Nephron (organoid): ENCODE results near the gene PLA2G4D.
A peak's percentile ranks its signal among the peaks of the same experiment; 100 is the strongest.

Experiments used
- H3K27ac Mint-ChIP-seq, 3 experiments: 2 replicates each; pipeline ENCODE4 v1.8.0; 2020; ENCODE audit warnings: mixed read lengths in 3 of 3, mild to moderate bottlenecking in 2 of 3, moderate library complexity in 1 of 3
- H3K27me3 Mint-ChIP-seq: 2 replicates; pipeline ENCODE4 v1.8.0; 2021; ENCODE audit warnings: low read depth, mild to moderate bottlenecking, moderate library complexity, mixed read lengths
- H3K36me3 Mint-ChIP-seq: 2 replicates; pipeline ENCODE4 v1.8.0; 2020; ENCODE audit warnings: low read depth, mixed read lengths
- H3K4me1 Mint-ChIP-seq: 2 replicates; pipeline ENCODE4 v1.8.0; 2020; ENCODE audit warnings: mixed read lengths
- H3K4me3 Mint-ChIP-seq, 3 experiments: 2 replicates each; pipeline ENCODE4 v1.8.0; 2020; ENCODE audit warnings: mild to moderate bottlenecking in 3 of 3, mixed read lengths in 3 of 3, moderate library complexity in 2 of 3
- H3K9me3 Mint-ChIP-seq: 2 replicates; pipeline ENCODE4 v1.8.0; 2020; ENCODE audit warnings: mixed read lengths
- TF ChIP-seq, protein P1 (sequence below), 3 experiments: fragments of 200-600 bp; sonication (generic); IDR thresholded peaks; one replicate each; pipeline ENCODE4 v1.5.0; 2021; ENCODE audit warnings: antibody characterized with exemption in 3 of 3; ENCODE audit not compliant: unreplicated experiment in 3 of 3

The PLA2G4D gene

DNA sequence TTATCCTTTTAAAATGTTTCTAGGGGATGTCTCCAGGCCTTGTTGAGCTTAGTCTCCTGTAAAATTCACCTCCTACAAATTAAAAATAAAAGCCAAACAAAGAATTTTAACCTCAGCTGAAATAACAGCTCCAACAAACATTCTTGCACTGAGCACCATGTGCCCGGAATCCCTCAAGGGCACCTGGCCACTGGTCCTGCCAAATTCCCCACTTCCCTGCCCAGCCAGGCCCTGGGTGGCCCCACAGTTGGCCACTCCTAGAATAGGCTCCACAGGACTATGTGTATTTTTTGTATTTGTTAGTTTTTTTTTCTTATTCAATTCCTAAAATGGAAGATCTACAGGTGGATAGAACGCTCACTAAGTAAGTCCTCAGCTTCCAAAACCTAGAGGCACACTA, 40.4 kb downstream of the PLA2G4D start:
- no peaks in the 10 kb centered on the region for H3K36me3 Mint-ChIP-seq
- no peak overlapping the region for H3K4me3 Mint-ChIP-seq
- no peak overlapping the region for H3K27ac Mint-ChIP-seq
- peaks cover 30% of the 10 kb centered on the region for H3K27me3 Mint-ChIP-seq
- H3K9me3 Mint-ChIP-seq = no peaks in the 10 kb centered on the region
- TF ChIP-seq, protein P1, sequence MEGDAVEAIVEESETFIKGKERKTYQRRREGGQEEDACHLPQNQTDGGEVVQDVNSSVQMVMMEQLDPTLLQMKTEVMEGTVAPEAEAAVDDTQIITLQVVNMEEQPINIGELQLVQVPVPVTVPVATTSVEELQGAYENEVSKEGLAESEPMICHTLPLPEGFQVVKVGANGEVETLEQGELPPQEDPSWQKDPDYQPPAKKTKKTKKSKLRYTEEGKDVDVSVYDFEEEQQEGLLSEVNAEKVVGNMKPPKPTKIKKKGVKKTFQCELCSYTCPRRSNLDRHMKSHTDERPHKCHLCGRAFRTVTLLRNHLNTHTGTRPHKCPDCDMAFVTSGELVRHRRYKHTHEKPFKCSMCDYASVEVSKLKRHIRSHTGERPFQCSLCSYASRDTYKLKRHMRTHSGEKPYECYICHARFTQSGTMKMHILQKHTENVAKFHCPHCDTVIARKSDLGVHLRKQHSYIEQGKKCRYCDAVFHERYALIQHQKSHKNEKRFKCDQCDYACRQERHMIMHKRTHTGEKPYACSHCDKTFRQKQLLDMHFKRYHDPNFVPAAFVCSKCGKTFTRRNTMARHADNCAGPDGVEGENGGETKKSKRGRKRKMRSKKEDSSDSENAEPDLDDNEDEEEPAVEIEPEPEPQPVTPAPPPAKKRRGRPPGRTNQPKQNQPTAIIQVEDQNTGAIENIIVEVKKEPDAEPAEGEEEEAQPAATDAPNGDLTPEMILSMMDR (IDR thresholded peaks at IDR 0.05; ENCODE audit: unreplicated experiment in 3 of 3) = no peak
- H3K4me1 Mint-ChIP-seq = peaks cover 17% of the 10 kb centered on the region

DNA sequence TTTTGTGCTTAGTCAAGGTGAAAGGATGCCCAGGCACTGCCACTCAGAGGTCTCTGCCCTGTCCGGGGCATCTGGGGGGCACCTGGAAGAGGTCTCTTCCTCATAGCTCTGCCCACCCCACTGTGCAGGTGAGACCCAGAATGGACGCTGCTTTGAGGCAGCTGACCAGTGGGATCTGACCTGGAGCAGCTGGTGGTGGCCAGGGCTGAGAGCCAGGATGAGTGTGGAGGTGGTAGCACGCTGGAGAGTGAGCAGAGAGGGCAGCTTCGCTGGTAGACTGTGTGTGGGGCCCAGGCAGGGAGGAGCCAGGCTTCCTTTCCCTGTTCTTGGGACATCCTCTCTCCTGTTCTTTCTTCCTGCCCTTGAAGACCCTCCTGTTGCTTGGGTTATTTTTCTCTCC, 41.4 kb downstream of the PLA2G4D start:
- no peaks in the 10 kb centered on the region for H3K36me3 Mint-ChIP-seq
- H3K4me3 Mint-ChIP-seq = no peak overlapping the region
- no peak overlapping the region for H3K27ac Mint-ChIP-seq
- no peaks in the 10 kb centered on the region for H3K9me3 Mint-ChIP-seq
- peaks cover 30% of the 10 kb centered on the region for H3K27me3 Mint-ChIP-seq
- peaks cover 17% of the 10 kb centered on the region for H3K4me1 Mint-ChIP-seq
- TF ChIP-seq, protein P1 (IDR thresholded peaks at IDR 0.05; ENCODE audit: unreplicated experiment in 3 of 3) = no peak

DNA sequence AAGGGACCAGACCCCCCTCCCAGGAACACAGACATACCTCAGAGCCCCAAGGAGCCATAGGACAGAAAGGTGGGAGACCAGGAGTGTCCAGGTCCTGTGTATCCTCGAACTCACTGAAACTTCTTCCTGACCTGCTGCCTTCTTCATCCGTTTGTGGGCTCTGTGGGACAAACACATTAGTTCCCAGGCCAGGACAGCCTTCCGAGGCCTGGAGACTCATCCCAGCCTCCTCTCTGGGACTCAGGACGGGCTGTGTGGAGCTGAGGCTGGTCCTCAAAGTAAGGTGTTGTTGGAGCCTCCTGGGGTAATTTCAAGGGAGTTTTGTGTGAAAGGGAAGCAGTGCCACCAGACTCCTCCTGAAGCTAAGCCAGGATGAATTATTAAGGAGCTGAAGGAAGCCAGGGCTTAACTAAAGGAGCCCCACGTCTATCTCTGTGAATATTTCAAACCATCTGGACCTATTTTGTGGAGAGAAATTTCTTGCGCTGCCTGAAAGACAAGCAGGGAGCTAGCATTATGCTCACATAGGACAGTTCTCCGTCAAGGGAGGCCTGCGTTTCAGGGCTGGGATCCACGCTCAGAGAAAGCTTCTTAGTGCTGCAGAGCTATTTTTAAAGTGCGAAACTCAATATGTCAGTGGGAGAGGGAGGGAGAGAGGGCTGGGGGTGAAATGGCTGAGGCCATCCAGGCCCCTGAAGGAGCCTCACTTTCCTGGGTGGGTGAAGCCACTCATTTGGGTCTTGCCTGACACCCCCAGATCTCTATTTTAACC, 43.7 kb downstream of the PLA2G4D start:
- TF ChIP-seq, protein P1 (IDR thresholded peaks at IDR 0.05; ENCODE audit: unreplicated experiment in 3 of 3) = no peak
- Mint-ChIP-seq H3K27me3 (peaks cover 10% of the 10 kb centered on the region), H3K4me3 (peak overlapping the region in 1 of 3 experiments; percentile 24), H3K36me3 (no peaks in the 10 kb centered on the region), H3K27ac (peak overlapping the region; percentile 61 to 81 (median 73)), H3K4me1 (peaks cover 17% of the 10 kb centered on the region), H3K9me3 (no peaks in the 10 kb centered on the region)

DNA sequence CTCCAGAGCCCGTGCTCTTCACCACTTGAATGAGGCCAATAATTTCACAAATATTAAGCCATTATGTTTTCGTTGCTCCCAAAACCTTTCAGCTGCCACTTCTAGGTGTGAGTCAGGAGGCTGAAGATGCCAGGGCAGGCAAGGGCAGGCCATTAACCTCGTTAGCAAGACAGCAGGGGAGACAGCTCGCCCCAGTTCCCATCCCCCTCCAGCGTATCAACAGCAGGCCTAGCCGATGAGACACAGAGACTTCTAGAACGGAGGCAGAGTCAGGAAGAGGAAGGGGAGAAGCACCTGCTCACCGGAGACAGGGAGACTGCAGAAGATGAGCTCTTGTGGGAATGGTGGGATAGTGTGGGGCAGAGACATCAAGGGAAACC, 45.6 kb downstream of the PLA2G4D start:
- TF ChIP-seq, protein P1 (IDR thresholded peaks at IDR 0.05; ENCODE audit: unreplicated experiment in 3 of 3) = no peak
- Mint-ChIP-seq H3K27ac (no peak overlapping the region), H3K9me3 (no peaks in the 10 kb centered on the region), H3K4me3 (no peak overlapping the region), H3K27me3 (peaks cover 9% of the 10 kb centered on the region), H3K36me3 (no peaks in the 10 kb centered on the region), H3K4me1 (peaks cover 17% of the 10 kb centered on the region)

- Mint-ChIP-seq H3K27ac (no peak overlapping the region), H3K4me3 (no peak overlapping the region), H3K36me3 (no peaks in the 10 kb centered on the region), H3K9me3 (no peaks in the 10 kb centered on the region), H3K27me3 (peaks cover 10% of the 10 kb centered on the region), H3K4me1 (peaks cover 17% of the 10 kb centered on the region)
- TF ChIP-seq, protein P1 (IDR thresholded peaks at IDR 0.05; ENCODE audit: unreplicated experiment in 3 of 3) = no peak
These were observed 46.1 kb downstream of the PLA2G4D start for GRCh38 chr15:42048080-42048820.
